ENCODE data around the gene RETREG2. TPM values are rescaled to one million over a fixed set of nuclear protein-coding genes. Genes with fewer than 3 reads are reported as not detected.
A peak's percentile ranks its signal among the peaks of the same experiment; 100 is the strongest.

RETREG2 gene
- total and polyA plus RNA-seq, 2 of the 4 experiments (the other 2 are of a cell fraction), result 45.2 to 51.1 TPM

DNA sequence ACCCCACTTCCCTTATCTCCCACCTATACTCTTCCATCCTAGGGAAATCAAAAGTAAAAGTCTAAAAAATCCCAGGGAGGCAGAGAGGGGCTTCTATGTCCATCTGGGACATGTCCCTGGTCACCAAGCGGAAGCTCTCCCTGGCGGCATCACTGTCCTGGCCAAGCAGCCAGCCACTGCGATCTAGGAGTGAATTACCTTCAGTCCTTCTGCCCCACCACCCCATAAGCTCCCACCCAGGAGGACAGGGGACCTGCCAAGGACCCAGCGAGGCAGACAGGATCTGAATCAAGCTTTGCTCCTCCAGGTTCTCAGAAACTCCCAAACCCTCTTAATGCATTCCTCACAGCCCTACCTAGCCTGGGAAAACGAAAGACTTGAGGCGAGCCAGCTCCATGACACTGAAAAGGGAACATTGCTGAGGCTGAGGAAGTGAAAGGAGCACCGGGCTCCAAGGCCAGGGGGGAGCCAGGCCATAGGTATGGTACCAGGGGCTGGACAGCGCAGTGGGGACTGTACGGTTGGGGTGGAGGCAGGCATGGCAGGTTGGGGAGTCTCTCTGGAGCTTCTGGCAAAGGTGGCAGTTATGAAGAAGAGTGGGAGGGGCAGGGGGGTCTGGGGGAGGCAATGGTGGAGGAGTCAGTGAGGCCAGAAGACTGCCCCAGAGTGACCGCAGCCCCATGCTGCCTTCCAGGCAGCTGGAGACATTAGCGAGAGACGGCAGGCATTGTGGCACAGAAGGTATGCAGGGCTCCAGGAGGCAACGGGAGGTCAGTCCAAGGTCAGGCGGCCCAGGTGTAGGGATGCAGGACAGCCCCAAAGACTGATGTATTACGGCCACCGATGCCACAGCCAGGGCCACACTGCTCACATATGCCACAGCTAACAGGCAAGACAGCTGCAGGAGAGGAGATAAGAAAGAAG lies 5.6 kb upstream of the RETREG2 start:
- POLR2A ChIA-PET (ENCODE audit: unreplicated experiment), result no interaction called here
- Histone ChIP-seq H4K5ac (ENCODE audit: low read depth, low read length) (no peak overlapping the region), H4K8ac (ENCODE audit: low read depth in 2 of 2, low read length in 2 of 2) (no peak overlapping the region), H2BK5ac (ENCODE audit: low read depth, low read length, poor library complexity, severe bottlenecking) (no peak overlapping the region), H3K4me2 (ENCODE audit: low read depth, low read length) (no peak overlapping the region), H3K27me3 (ENCODE audit: control insufficient read depth, insufficient read depth, low read length) (no peaks in the 10 kb centered on the region), H2AK9ac (replicated peaks; ENCODE audit: low read depth, low read length, poor library complexity) (no peak overlapping the region), H2BK15ac (ENCODE audit: low read depth, low read length) (no peak overlapping the region), H4K91ac (ENCODE audit: insufficient read depth, low read depth, low read length) (no peak overlapping the region), H3K4ac (ENCODE audit: low read depth, low read length) (no peak overlapping the region), H3K27ac (ENCODE audit: insufficient read depth, low read length) (no peak overlapping the region), H2BK20ac (ENCODE audit: low read depth, low read length) (no peak overlapping the region), H3K14ac (replicated peaks; ENCODE audit: low read depth, low read length) (no peak overlapping the region), H3K9ac (ENCODE audit: low read depth, low read length) (no peak overlapping the region), H2BK120ac (ENCODE audit: low read depth, low read length) (no peak overlapping the region), H3K9me3 (ENCODE audit: control insufficient read depth, insufficient read depth, low read length) (no peaks in the 10 kb centered on the region), H2AFZ (replicated peaks; ENCODE audit: low read length, poor library complexity) (no peak overlapping the region), H3K23ac (ENCODE audit: low read depth, low read length) (no peak overlapping the region), H4K20me1 (ENCODE audit: insufficient read depth, low read length) (peaks cover 7% of the 10 kb centered on the region; the same call in 1 of the 2 replicates), H2AK5ac (ENCODE audit: low read depth, low read length) (no peak overlapping the region), H3K79me1 (ENCODE audit: low read depth in 1 of 2, low read length in 2 of 2) (peaks cover 3 to 21% of the 10 kb centered on the region in 2 experiments; a peak in 2 of 4 replicates), H3K4me1 (ENCODE audit: control insufficient read depth, insufficient read depth, low read length) (peaks cover 5% of the 10 kb centered on the region; the same call in 1 of the 2 replicates), H3K4me3 (ENCODE audit: insufficient read depth, low read depth, low read length) (no peak overlapping the region), H3K56ac (ENCODE audit: extremely low read depth, insufficient read depth, low read length) (0 out of 2 replicates have a peak overlapping the region, but pooled peaks have one; percentile 3), H3K9me1 (ENCODE audit: insufficient read depth, low read length) (0 out of 2 replicates have a peak, but pooled peaks cover 4% of the 10 kb centered on the region), H3K36me3 (ENCODE audit: control insufficient read depth, insufficient read depth, low read length) (peaks cover 20% of the 10 kb centered on the region), H3K18ac (ENCODE audit: low read depth, low read length) (no peak overlapping the region)
- BruUV-seq (replicated peaks), result no TSS peak
- 100% methylated on average over 2 of the region's 16 CpGs; no CpG with 5 or more reads in 1 of the 2 experiments for WGBS, 2 experiments (ENCODE audit: extremely low coverage in 2 of 2, insufficient read length in 1 of 2)
- in situ Hi-C loops (cut with MboI; ENCODE audit: low sequenced_read_pairs) (loop anchor here (5.0 kb wide), 2 partner anchors 35 to 125 kb away; partner anchors contain the start of gene ZFAND2B), intact Hi-C loops (cut with micrococcal nuclease) (no loop called here), dilution Hi-C loops (cut with HindIII; ENCODE audit: low sequenced_read_pairs, unreplicated experiment) (no loop called here)
- DNase-seq (no peak), ATAC-seq (ENCODE audit: low read depth) (no peak)
- CTCF ChIA-PET, result interaction anchor here (1.2 to 1.5 kb wide), 2 partner anchors 107 to 123 kb away, joined by 3 to 4 read pairs; partner anchors contain the start of gene DNAJB2
- no peak for TF ChIP-seq BHLHE40 (IDR thresholded peaks at IDR 0.05; ENCODE audit: low read depth, low read length)
- no peak for TF ChIP-seq SMC3 (IDR thresholded peaks at IDR 0.05; ENCODE audit: low read depth, low read length)
- TF ChIP-seq, protein P1, sequence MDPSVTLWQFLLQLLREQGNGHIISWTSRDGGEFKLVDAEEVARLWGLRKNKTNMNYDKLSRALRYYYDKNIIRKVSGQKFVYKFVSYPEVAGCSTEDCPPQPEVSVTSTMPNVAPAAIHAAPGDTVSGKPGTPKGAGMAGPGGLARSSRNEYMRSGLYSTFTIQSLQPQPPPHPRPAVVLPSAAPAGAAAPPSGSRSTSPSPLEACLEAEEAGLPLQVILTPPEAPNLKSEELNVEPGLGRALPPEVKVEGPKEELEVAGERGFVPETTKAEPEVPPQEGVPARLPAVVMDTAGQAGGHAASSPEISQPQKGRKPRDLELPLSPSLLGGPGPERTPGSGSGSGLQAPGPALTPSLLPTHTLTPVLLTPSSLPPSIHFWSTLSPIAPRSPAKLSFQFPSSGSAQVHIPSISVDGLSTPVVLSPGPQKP (IDR thresholded peaks at IDR 0.05; ENCODE audit: borderline replicate concordance, low read depth, low read length), result no peak
- TF ChIP-seq RFX5 (IDR thresholded peaks at IDR 0.05; ENCODE audit: low read depth, low read length), result no peak
- TF ChIP-seq RAD21 (IDR thresholded peaks at IDR 0.05; ENCODE audit: low read length), result no peak
- no peak for TF ChIP-seq MAZ (IDR thresholded peaks at IDR 0.05; ENCODE audit: borderline replicate concordance, low read depth, low read length)
- TF ChIP-seq FOS (IDR thresholded peaks at IDR 0.05; ENCODE audit: low read depth, low read length), result no peak
- TF ChIP-seq, protein P2, sequence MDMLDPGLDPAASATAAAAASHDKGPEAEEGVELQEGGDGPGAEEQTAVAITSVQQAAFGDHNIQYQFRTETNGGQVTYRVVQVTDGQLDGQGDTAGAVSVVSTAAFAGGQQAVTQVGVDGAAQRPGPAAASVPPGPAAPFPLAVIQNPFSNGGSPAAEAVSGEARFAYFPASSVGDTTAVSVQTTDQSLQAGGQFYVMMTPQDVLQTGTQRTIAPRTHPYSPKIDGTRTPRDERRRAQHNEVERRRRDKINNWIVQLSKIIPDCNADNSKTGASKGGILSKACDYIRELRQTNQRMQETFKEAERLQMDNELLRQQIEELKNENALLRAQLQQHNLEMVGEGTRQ (IDR thresholded peaks at IDR 0.05; ENCODE audit: low read depth, low read length), result no peak
- no peak for TF ChIP-seq RCOR1 (IDR thresholded peaks at IDR 0.05; ENCODE audit: insufficient replicate concordance, low read length)
- TF ChIP-seq, protein P3, sequence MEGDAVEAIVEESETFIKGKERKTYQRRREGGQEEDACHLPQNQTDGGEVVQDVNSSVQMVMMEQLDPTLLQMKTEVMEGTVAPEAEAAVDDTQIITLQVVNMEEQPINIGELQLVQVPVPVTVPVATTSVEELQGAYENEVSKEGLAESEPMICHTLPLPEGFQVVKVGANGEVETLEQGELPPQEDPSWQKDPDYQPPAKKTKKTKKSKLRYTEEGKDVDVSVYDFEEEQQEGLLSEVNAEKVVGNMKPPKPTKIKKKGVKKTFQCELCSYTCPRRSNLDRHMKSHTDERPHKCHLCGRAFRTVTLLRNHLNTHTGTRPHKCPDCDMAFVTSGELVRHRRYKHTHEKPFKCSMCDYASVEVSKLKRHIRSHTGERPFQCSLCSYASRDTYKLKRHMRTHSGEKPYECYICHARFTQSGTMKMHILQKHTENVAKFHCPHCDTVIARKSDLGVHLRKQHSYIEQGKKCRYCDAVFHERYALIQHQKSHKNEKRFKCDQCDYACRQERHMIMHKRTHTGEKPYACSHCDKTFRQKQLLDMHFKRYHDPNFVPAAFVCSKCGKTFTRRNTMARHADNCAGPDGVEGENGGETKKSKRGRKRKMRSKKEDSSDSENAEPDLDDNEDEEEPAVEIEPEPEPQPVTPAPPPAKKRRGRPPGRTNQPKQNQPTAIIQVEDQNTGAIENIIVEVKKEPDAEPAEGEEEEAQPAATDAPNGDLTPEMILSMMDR (conservative IDR thresholded peaks at IDR 0.05; ENCODE audit: low read depth, low read length), result no peak
- no peak for TF ChIP-seq MXI1 (IDR thresholded peaks at IDR 0.05; ENCODE audit: borderline replicate concordance, low read depth, low read length)
- no peak for TF ChIP-seq NFE2L2 (IDR thresholded peaks at IDR 0.05; ENCODE audit: low read depth, low read length)
- TF ChIP-seq CEBPB (IDR thresholded peaks at IDR 0.05; ENCODE audit: low read depth, low read length), result no peak

All from IMR-90 (cell line).